HepG2 (cell line): ENCODE data around the gene IGHMBP2. TPM values are rescaled to one million over a fixed set of nuclear protein-coding genes. Genes with fewer than 3 reads are reported as not detected.

ENCODE experiments used
- ATAC-seq: fragments of 200-7000 bp; cut with Tn5 transposase; 3 replicates; pipeline ENCODE4 v1.9.1; 2020; ENCODE audit warnings: mild to moderate bottlenecking, moderate library complexity
- BruUV-seq: library from RNA; stranded (reverse); fragments of 400-500 nt; replicated peaks from 2 replicates; lab custom pipeline; 2021; lab: Mats Ljungman, UMichigan
- CTCF ChIA-PET: fragments of 300-600 bp; formaldehyde crosslinking; extraction: SDS; loops from one replicate; lab custom pipeline; 2021; ENCODE audit warnings: low total read pairs, inconsistent platforms, low intra/inter-chr PET ratio; lab: Yijun Ruan, JAX
- POLR2A ChIA-PET: fragments of 350-600 bp; sonication (Branson Sonifier 250); formaldehyde crosslinking; loops from one replicate; lab custom pipeline; 2020; ENCODE audit warnings: antibody characterized with exemption, inconsistent platforms; lab: Yijun Ruan, JAX
- DNase-seq: peaks from one replicate; pipeline ENCODE4 v3.0.0-alpha.2; 2015; ENCODE audit warnings: low spot score
- FAIRE-seq: peaks from 3 replicates; lab custom pipeline; 2011; peaks lifted over from hg19 to GRCh38; lab: Jason Lieb, UNC
- H2AFZ ChIP-seq: one replicate; pipeline ENCODE4 v1.6.1; 2011; ENCODE audit warnings: low read length, inconsistent platforms
- H3K27ac ChIP-seq: fragments of 300-600 bp; 3 replicates; pipeline ENCODE4 v1.8.0; 2011; ENCODE audit warnings: mixed run types, mild to moderate bottlenecking, mixed read lengths, low read length, inconsistent platforms; ENCODE audit not compliant: insufficient read depth; ENCODE audit errors: extremely low read length
- H3K27me3 ChIP-seq, 2 experiments: fragments of 200-600 bp in 1 of 2; 2 replicates in 1 of 2; 3 replicates in 1 of 2; pipeline versions ENCODE4 v1.6.0 to v1.8.0; 2011; ENCODE audit warnings: low read length in 2 of 2, mild to moderate bottlenecking in 2 of 2, moderate library complexity in 2 of 2, inconsistent platforms in 1 of 2; ENCODE audit not compliant: insufficient read depth in 2 of 2, control insufficient read depth in 1 of 2
- H3K36me3 ChIP-seq, 2 experiments: fragments of 200-600 bp in 1 of 2; replicated peaks in 1 of 2; 2 replicates in 1 of 2; 3 replicates in 1 of 2; pipeline versions ENCODE4 v1.5.1 to v1.8.0; 2011; ENCODE audit warnings: low read length in 2 of 2, inconsistent platforms in 1 of 2; ENCODE audit not compliant: insufficient read depth in 2 of 2, control insufficient read depth in 1 of 2
- H3K4me1 ChIP-seq: 2 replicates; pipeline ENCODE4 v1.5.1; 2012; ENCODE audit warnings: low read length, inconsistent platforms; ENCODE audit not compliant: insufficient read depth
- H3K4me2 ChIP-seq: 2 replicates; pipeline ENCODE4 v1.6.0; 2011; ENCODE audit warnings: low read depth, low read length, inconsistent platforms
- H3K4me3 ChIP-seq, 3 experiments: fragments of 200-600 bp in 1 of 3; sonication (generic), shearing (Covaris generic) in 1 of 3; replicated peaks in 1 of 3; 2 replicates each; pipeline ENCODE4 v1.5.1; 2011 to 2016; ENCODE audit warnings: low read length in 3 of 3, inconsistent platforms in 2 of 3, low read depth in 2 of 3, mild to moderate bottlenecking in 2 of 3, control low read depth in 1 of 3, mixed read lengths in 1 of 3; ENCODE audit not compliant: insufficient read depth in 1 of 3
- H3K79me2 ChIP-seq: one replicate; pipeline ENCODE4 v1.6.1; 2011; ENCODE audit warnings: low read length, inconsistent platforms; ENCODE audit not compliant: insufficient read depth
- H3K9ac ChIP-seq: 2 replicates; pipeline ENCODE4 v1.6.0; 2011; ENCODE audit warnings: mild to moderate bottlenecking, low read depth, low read length, inconsistent platforms; ENCODE audit not compliant: insufficient read depth
- H3K9me3 ChIP-seq: 2 replicates; pipeline ENCODE4 v1.5.1; 2012; ENCODE audit warnings: mild to moderate bottlenecking, low read length
- H4K20me1 ChIP-seq: 2 replicates; pipeline ENCODE4 v1.6.0; 2011; ENCODE audit warnings: inconsistent platforms, mild to moderate bottlenecking, low read length, moderate library complexity; ENCODE audit not compliant: insufficient read depth
- CC2D1A ChIP-seq: sonication (generic); formaldehyde crosslinking; IDR thresholded peaks from 2 replicates; pipeline ENCODE4 v1.8.1; 2023; ENCODE audit warnings: mild to moderate bottlenecking, missing genetic modification reagents
- GLI4 ChIP-seq: sonication (generic); formaldehyde crosslinking; IDR thresholded peaks from 2 replicates; pipeline ENCODE4 v1.5.1; 2020; ENCODE audit warnings: missing genetic modification reagents, mild to moderate bottlenecking, moderate library complexity, borderline replicate concordance
- KLF12 ChIP-seq: sonication (generic); formaldehyde crosslinking; IDR thresholded peaks from 2 replicates; pipeline ENCODE4 v1.4.0; 2020; ENCODE audit warnings: missing genetic modification reagents, borderline replicate concordance
- KLF13 ChIP-seq: sonication (generic); formaldehyde crosslinking; IDR thresholded peaks from 2 replicates; pipeline ENCODE4 v1.4.0; 2020; ENCODE audit warnings: mild to moderate bottlenecking, missing genetic modification reagents
- MIER2 ChIP-seq: IDR thresholded peaks from 2 replicates; pipeline ENCODE4 v1.6.1; 2016; ENCODE audit warnings: missing biosample characterization, missing genetic modification reagents
- RBAK ChIP-seq: sonication (generic); formaldehyde crosslinking; IDR thresholded peaks from 2 replicates; pipeline ENCODE4 v1.5.1; 2020; ENCODE audit warnings: mild to moderate bottlenecking, missing genetic modification reagents
- RORA ChIP-seq: sonication (generic); formaldehyde crosslinking; IDR thresholded peaks from 2 replicates; pipeline ENCODE4 v1.5.0; 2020; ENCODE audit warnings: mild to moderate bottlenecking, missing genetic modification reagents, moderate library complexity
- RXRA ChIP-seq: sonication (generic); formaldehyde crosslinking; IDR thresholded peaks from 2 replicates; pipeline ENCODE4 v1.5.1; 2020; ENCODE audit warnings: missing genetic modification reagents
- ZNF138 ChIP-seq: sonication (generic); formaldehyde crosslinking; IDR thresholded peaks from 2 replicates; pipeline ENCODE4 v1.5.0; 2020; ENCODE audit warnings: mild to moderate bottlenecking, low read depth, missing genetic modification reagents
- ZNF3 ChIP-seq: IDR thresholded peaks from 2 replicates; pipeline ENCODE4 v1.7.0; 2017; ENCODE audit warnings: inconsistent platforms
- ZNF333 ChIP-seq: sonication (generic); formaldehyde crosslinking; IDR thresholded peaks from 2 replicates; pipeline ENCODE4 v1.4.0; 2020; ENCODE audit warnings: mild to moderate bottlenecking, missing genetic modification reagents, borderline replicate concordance
- ZNF800 ChIP-seq: sonication (generic); formaldehyde crosslinking; IDR thresholded peaks from 2 replicates; pipeline ENCODE4 v1.4.0; 2020; ENCODE audit warnings: missing genetic modification reagents
- ZSCAN20 ChIP-seq: sonication (generic); formaldehyde crosslinking; IDR thresholded peaks from 2 replicates; pipeline ENCODE4 v1.4.0; 2020; ENCODE audit warnings: missing genetic modification reagents, mild to moderate bottlenecking, borderline replicate concordance
- whole genome bisulfite sequencing: methylation state at CpG from one replicate; pipeline ENCODE4 v1.1.6; 2017; ENCODE audit warnings: low lambda C conversion rate; 5-methylcytosine and 5-hydroxymethylcytosine counted together
- in situ Hi-C: cut with HindIII; loops from 2 replicates; pipeline ENCODE4 v1.10.0; 2017; ENCODE audit warnings: low pct_unique_long_range_greater_than_20kb; ENCODE audit not compliant: extremely low pct_ligation_motif_present
- intact Hi-C: fragments of 100-400 bp; cut with micrococcal nuclease; formaldehyde crosslinking; loops from one replicate; pipeline ENCODE4 v1.10.0; 2022; ENCODE audit not compliant: unreplicated experiment
- polyA plus RNA-seq, 8 experiments: library from polyadenylated mRNA; depleted of rRNA in 3 of 8; stranded (reverse) in 7 of 8; unstranded in 1 of 8; fragments of >200 nt; fragmentation: Illumina TruSeq in 4 of 8; extraction: Trizol in 4 of 8; gene quantifications; 2 replicates each; pipeline versions ENCODE4 v1.2.1 to v1.2.3, GENCODE V29; 2011 to 2016; ENCODE audit warnings: low read depth in 4 of 8, missing spikeins in 1 of 8, mixed read lengths in 1 of 8; ENCODE audit not compliant: insufficient read depth in 1 of 8
- total RNA-seq, 5 experiments: library from RNA; depleted of rRNA; stranded (reverse); fragments of >200 nt; fragmentation: Illumina TruSeq; extraction: Trizol; gene quantifications; 2 replicates each; pipeline ENCODE4 v1.2.3, GENCODE V29; 2016; ENCODE audit warnings: low read depth in 1 of 5
- TF ChIP-seq, protein P1 (sequence below): sonication (generic); formaldehyde crosslinking; IDR thresholded peaks from 2 replicates; pipeline ENCODE4 v1.5.0; 2020; ENCODE audit warnings: mild to moderate bottlenecking, missing genetic modification reagents

The IGHMBP2 gene
- total and polyA plus RNA-seq, 2 of the 13 experiments (the other 11 are each of a cell fraction or from before 2014, with no cell fraction given) = 8.9 to 9.9 TPM

DNA sequence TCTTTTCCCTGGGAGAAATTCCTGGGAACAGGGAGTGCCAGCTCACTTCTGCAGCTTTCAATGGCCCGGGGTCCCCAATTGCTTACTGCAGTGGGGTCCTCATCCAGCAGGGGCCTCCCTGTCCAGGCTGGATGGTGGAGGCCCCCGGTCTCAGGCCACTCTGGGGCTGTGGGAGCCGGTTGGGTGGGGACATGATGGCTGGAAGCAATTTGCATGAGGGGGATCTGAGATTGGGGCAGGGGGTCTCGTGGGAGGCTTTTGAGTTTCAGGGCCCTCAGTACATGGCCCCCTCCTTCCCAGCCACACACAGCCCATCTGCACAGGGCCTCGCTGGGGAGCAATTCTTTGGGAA lies 51.9 kb downstream of the IGHMBP2 start:
- in situ Hi-C loops = no loop called here
- FAIRE-seq = no peak
- no peak for DNase-seq
- TF ChIP-seq KLF13 (CRISPR knock-in tag) (no peak), ZSCAN20 (no peak), RBAK (no peak), ZNF800 (no peak), RXRA (CRISPR knock-in tag) (no peak), GLI4 (CRISPR knock-in tag) (no peak), CC2D1A (CRISPR knock-in tag) (no peak), ZNF333 (CRISPR knock-in tag) (no peak), MIER2 (CRISPR knock-in tag) (no peak), RORA (CRISPR knock-in tag) (no peak), ZNF138 (no peak), ZNF3 (CRISPR knock-in tag) (no peak), KLF12 (CRISPR knock-in tag) (no peak)
- TF ChIP-seq, protein P1, sequence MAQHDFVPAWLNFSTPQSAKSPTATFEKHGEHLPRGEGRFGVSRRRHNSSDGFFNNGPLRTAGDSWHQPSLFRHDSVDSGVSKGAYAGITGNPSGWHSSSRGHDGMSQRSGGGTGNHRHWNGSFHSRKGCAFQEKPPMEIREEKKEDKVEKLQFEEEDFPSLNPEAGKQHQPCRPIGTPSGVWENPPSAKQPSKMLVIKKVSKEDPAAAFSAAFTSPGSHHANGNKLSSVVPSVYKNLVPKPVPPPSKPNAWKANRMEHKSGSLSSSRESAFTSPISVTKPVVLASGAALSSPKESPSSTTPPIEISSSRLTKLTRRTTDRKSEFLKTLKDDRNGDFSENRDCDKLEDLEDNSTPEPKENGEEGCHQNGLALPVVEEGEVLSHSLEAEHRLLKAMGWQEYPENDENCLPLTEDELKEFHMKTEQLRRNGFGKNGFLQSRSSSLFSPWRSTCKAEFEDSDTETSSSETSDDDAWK (CRISPR knock-in tag) = no peak
- Histone ChIP-seq H3K27ac (no peak overlapping the region), H4K20me1 (no peaks in the 10 kb centered on the region), H3K36me3 (no peaks in the 10 kb centered on the region), H3K79me2 (no peaks in the 10 kb centered on the region), H3K4me2 (peak overlapping the region; percentile 55), H2AFZ (no peak overlapping the region), H3K4me3 (peak overlapping the region in 1 of 3 experiments; percentile 10; a peak in 1 of 6 replicates), H3K4me1 (no peaks in the 10 kb centered on the region), H3K9me3 (no peaks in the 10 kb centered on the region), H3K9ac (no peak overlapping the region), H3K27me3 (peaks cover 2 to 10% of the 10 kb centered on the region in 2 experiments; a peak in 4 of 5 replicates)
- ChIA-PET CTCF (no interaction called here), POLR2A (no interaction called here)
- intact Hi-C loops = no loop called here
- no TSS peak for BruUV-seq
- 44% methylated on average over 4 of the region's 5 CpGs for WGBS
- peak; percentile 17 for ATAC-seq
